Urinary bladder (tissue), 4 donors: ENCODE results near the gene PAM. TPM values are rescaled to one million over a fixed set of nuclear protein-coding genes. Genes with fewer than 3 reads are reported as not detected.
"Not testable (repeated sequence)": the region's sequence is repeated elsewhere in the genome, so short reads cannot be mapped to it uniquely, and the experiment has no call there.

Experiments
- DNase-seq: peaks from one replicate; pipeline ENCODE4 v3.0.0-alpha.2; 2015; ENCODE audit errors: extremely low spot score
- H3K27ac ChIP-seq: one replicate; pipeline ENCODE4 v1.5.1; 2013; ENCODE audit warnings: low read depth, mild to moderate bottlenecking, moderate library complexity
- H3K36me3 ChIP-seq: one replicate; pipeline ENCODE4 v1.6.1; 2013; ENCODE audit warnings: mild to moderate bottlenecking, moderate library complexity; ENCODE audit not compliant: insufficient read depth
- H3K4me1 ChIP-seq: one replicate; pipeline ENCODE4 v1.6.1; 2013; ENCODE audit warnings: mild to moderate bottlenecking, moderate library complexity; ENCODE audit not compliant: insufficient read depth
- H3K4me3 ChIP-seq: one replicate; pipeline ENCODE4 v1.5.1; 2013; ENCODE audit warnings: low read depth, low read length
- WGBS: extraction: QIAGEN DNeasy Blood & Tissue Kit; methylation state at CpG from one replicate; pipeline ENCODE4 v1.1.7; 2013; 5-methylcytosine and 5-hydroxymethylcytosine counted together
- polyA plus RNA-seq: library from polyadenylated mRNA; stranded (reverse); fragments of 200-250 nt; gene quantifications from one replicate; pipeline ENCODE4 v1.2.3, GENCODE V29; 2013
- total RNA-seq: library from RNA; depleted of rRNA; stranded (reverse); fragments of >200 nt; gene quantifications from one replicate; pipeline ENCODE4 v1.2.3, GENCODE V29; 2014
- donor health status: healthy with polysubstance abuse.
- donor health status: healthy.

The PAM gene
- total and polyA plus RNA-seq, 2 donors, result 144 to 185 TPM

GRCh38 chr5:102998224-102998623 is 243.1 kb downstream of the PAM start:
- 49% methylated on average over 2 of the region's 2 CpGs for WGBS
- Histone ChIP-seq H3K27ac (no peak overlapping the region), H3K36me3 (no peaks in the 10 kb centered on the region), H3K4me1 (no peaks in the 10 kb centered on the region), H3K4me3 (no peak overlapping the region)
- DNase-seq, result no peak

- 94% methylated on average over 3 of the region's 3 CpGs for WGBS
- Histone ChIP-seq H3K4me1 (no peaks in the 10 kb centered on the region), H3K27ac (no peak overlapping the region), H3K36me3 (no peaks in the 10 kb centered on the region), H3K4me3 (no peak overlapping the region)
- DNase-seq, result no peak
Measured at GRCh38 chr5:102999191-102999590, 244.1 kb downstream of the PAM start.

- 90% methylated on average over 1 of the region's 1 CpG for WGBS
- H3K36me3 ChIP-seq, H3K27ac ChIP-seq, H3K4me1 ChIP-seq, DNase-seq, H3K4me3 ChIP-seq: not testable (repeated sequence)
Measured at GRCh38 chr5:102999621-103000020, 244.5 kb downstream of the PAM start.

- DNase-seq, result no peak
- H3K4me1 ChIP-seq, result no peaks in the 10 kb centered on the region
- no peak overlapping the region for H3K27ac ChIP-seq
- no peaks in the 10 kb centered on the region for H3K36me3 ChIP-seq
- no peak overlapping the region for H3K4me3 ChIP-seq
Measured at GRCh38 chr5:103000089-103000488, 245.0 kb downstream of the PAM start.

- WGBS, result 74% methylated on average over 4 of the region's 4 CpGs
- H3K27ac ChIP-seq, result no peak overlapping the region
- no peaks in the 10 kb centered on the region for H3K36me3 ChIP-seq
- no peak overlapping the region for H3K4me3 ChIP-seq
- no peak for DNase-seq
- no peaks in the 10 kb centered on the region for H3K4me1 ChIP-seq
Measured at GRCh38 chr5:103003872-103004271, 248.8 kb downstream of the PAM start.

- Histone ChIP-seq H3K36me3 (no peaks in the 10 kb centered on the region), H3K4me3 (no peak overlapping the region), H3K4me1 (no peaks in the 10 kb centered on the region), H3K27ac (no peak overlapping the region)
- no peak for DNase-seq
Measured at GRCh38 chr5:103005276-103005675, 250.2 kb downstream of the PAM start.

GRCh38 chr5:103006921-103007320 is 251.8 kb downstream of the PAM start:
- Histone ChIP-seq H3K4me3 (no peak overlapping the region), H3K36me3 (no peaks in the 10 kb centered on the region), H3K4me1 (no peaks in the 10 kb centered on the region), H3K27ac (no peak overlapping the region)
- 59% methylated on average over 1 of the region's 1 CpG for whole genome bisulfite sequencing
- no peak for DNase-seq

GRCh38 chr5:103010168-103010567 is 255.1 kb downstream of the PAM start:
- no peak for DNase-seq
- Histone ChIP-seq H3K36me3 (peaks cover 2% of the 10 kb centered on the region), H3K27ac (no peak overlapping the region), H3K4me1 (no peaks in the 10 kb centered on the region), H3K4me3 (no peak overlapping the region)
- WGBS, result 53% methylated on average over 2 of the region's 2 CpGs

- no peak for DNase-seq
- Histone ChIP-seq H3K4me1 (no peaks in the 10 kb centered on the region), H3K36me3 (peaks cover 2% of the 10 kb centered on the region), H3K4me3 (no peak overlapping the region), H3K27ac (no peak overlapping the region)
- 46% methylated on average over 1 of the region's 1 CpG for WGBS
Measured at GRCh38 chr5:103013933-103014552, 258.9 kb downstream of the PAM start.

- Histone ChIP-seq H3K27ac (no peak overlapping the region), H3K4me3 (no peak overlapping the region), H3K4me1 (no peaks in the 10 kb centered on the region), H3K36me3 (peaks cover 2% of the 10 kb centered on the region)
- 74% methylated on average over 2 of the region's 2 CpGs for WGBS
- no peak for DNase-seq
Measured at GRCh38 chr5:103014983-103015382, 259.9 kb downstream of the PAM start.

GRCh38 chr5:103016167-103016566 is 261.1 kb downstream of the PAM start:
- WGBS, result 83% methylated on average over 2 of the region's 2 CpGs
- Histone ChIP-seq H3K4me3 (no peak overlapping the region), H3K4me1 (no peaks in the 10 kb centered on the region), H3K27ac (no peak overlapping the region), H3K36me3 (peaks cover 2% of the 10 kb centered on the region)
- no peak for DNase-seq

GRCh38 chr5:103019804-103020203 is 264.7 kb downstream of the PAM start:
- peaks cover under 1% of the 10 kb centered on the region for H3K36me3 ChIP-seq
- 91% methylated on average over 1 of the region's 1 CpG for WGBS
- no peak overlapping the region for H3K4me3 ChIP-seq
- no peak overlapping the region for H3K27ac ChIP-seq
- no peak for DNase-seq
- no peaks in the 10 kb centered on the region for H3K4me1 ChIP-seq

GRCh38 chr5:103021314-103021713 is 266.2 kb downstream of the PAM start:
- Histone ChIP-seq H3K36me3 (no peaks in the 10 kb centered on the region), H3K4me3 (no peak overlapping the region), H3K4me1 (no peaks in the 10 kb centered on the region), H3K27ac (no peak overlapping the region)
- no peak for DNase-seq
- WGBS, result 84% methylated on average over 2 of the region's 2 CpGs

GRCh38 chr5:103027267-103027666 is 272.2 kb downstream of the PAM start:
- WGBS, result 72% methylated on average over 2 of the region's 2 CpGs
- H3K4me1 ChIP-seq, result no peaks in the 10 kb centered on the region
- H3K27ac ChIP-seq, result no peak overlapping the region
- H3K36me3 ChIP-seq, result peaks cover 3% of the 10 kb centered on the region
- no peak for DNase-seq
- no peak overlapping the region for H3K4me3 ChIP-seq

GRCh38 chr5:103031607-103032006 is 276.5 kb downstream of the PAM start:
- Histone ChIP-seq H3K4me3 (no peak overlapping the region), H3K27ac (no peak overlapping the region), H3K4me1 (no peaks in the 10 kb centered on the region), H3K36me3 (peaks cover 6% of the 10 kb centered on the region)
- no peak for DNase-seq
